Kidney (tissue), 14 donors: ENCODE measurements around the gene ATR. TPM values are rescaled to one million over a fixed set of nuclear protein-coding genes. Genes with fewer than 3 reads are reported as not detected.

Experiments used
- DNase-seq, 5 donors: peaks; one replicate each; pipeline ENCODE4 v3.0.0-alpha.2; 2013 to 2020
- FAIRE-seq: peaks from 2 replicates; lab custom pipeline; 2012; peaks lifted over from hg19 to GRCh38; lab: Jason Lieb, UNC
- H3K27ac ChIP-seq, 2 donors: one replicate each; pipeline ENCODE4 v1.7.0; 2013; ENCODE audit warnings: low read depth in 2 of 2, low read length in 2 of 2, inconsistent platforms in 1 of 2
- H3K27me3 ChIP-seq: one replicate; pipeline ENCODE4 v1.7.1; 2013; ENCODE audit warnings: low read length, inconsistent platforms; ENCODE audit not compliant: control insufficient read depth, insufficient read depth
- H3K36me3 ChIP-seq, 3 donors: one replicate each; pipeline versions ENCODE4 v1.7.0 to v1.7.1; 2013; ENCODE audit warnings: low read length in 3 of 3, control low read depth in 1 of 3, inconsistent platforms in 1 of 3; ENCODE audit not compliant: insufficient read depth in 3 of 3, control insufficient read depth in 2 of 3
- H3K4me1 ChIP-seq, 3 donors: one replicate each; pipeline versions ENCODE4 v1.7.0 to v1.7.1; 2013; ENCODE audit warnings: low read length in 3 of 3, inconsistent platforms in 1 of 3, low read depth in 1 of 3; ENCODE audit not compliant: control insufficient read depth in 2 of 3, insufficient read depth in 2 of 3
- H3K4me3 ChIP-seq, 3 donors: one replicate each; pipeline versions ENCODE4 v1.7.0 to v1.8.1; 2013; ENCODE audit warnings: low read length in 3 of 3, control low read depth in 1 of 3, inconsistent platforms in 1 of 3
- H3K9ac ChIP-seq, 3 donors: one replicate each; pipeline versions ENCODE4 v1.7.0 to v1.7.1; 2013; ENCODE audit warnings: low read length in 3 of 3, control low read depth in 1 of 3, inconsistent platforms in 1 of 3
- H3K9me3 ChIP-seq, 3 donors: one replicate each; pipeline versions ENCODE4 v1.7.0 to v1.7.1; 2013; ENCODE audit warnings: low read length in 3 of 3, control low read depth in 1 of 3, inconsistent platforms in 1 of 3; ENCODE audit not compliant: control insufficient read depth in 2 of 3, insufficient read depth in 1 of 3
- CTCF ChIP-seq: IDR thresholded peaks from 3 replicates; pipeline ENCODE4 v1.5.1; 2012; ENCODE audit warnings: mild to moderate bottlenecking, moderate library complexity, borderline replicate concordance; ENCODE audit not compliant: insufficient read depth; ENCODE audit errors: extremely low read depth
- intact Hi-C: fragments of 100-400 bp; cut with DNase I; formaldehyde crosslinking; loops from one replicate; pipeline ENCODE4 v1.11.1; 2022
- polyA plus RNA-seq: library from polyadenylated mRNA; stranded (reverse); fragments of 350-450 nt; fragmentation: Illumina TruSeq; extraction: RNeasy Lipid Tissue Mini Kit (QIAGEN cat#74804); gene quantifications from one replicate; pipeline ENCODE4 v1.2.3, GENCODE V29; 2014; ENCODE audit warnings: low read depth, low replicate concordance; ENCODE audit not compliant: insufficient read depth
- total RNA-seq: library from RNA; stranded (reverse); fragmentation: NEBNext Ultra II Directional; extraction: Animal tissue kit (Norgen Biotek cat#: 25700); gene quantifications from one replicate; pipeline ENCODE4 v1.2.1, GENCODE V29; 2021
- donor health status: control.
- donor health status: control.
- donor health status: control.
- donor health status: control.
- donor health status: control.
- donor health status: DM: yes; HTN: yes; CAD: no.
- donor health status: Normal renal cell carcinoma (clear cell type).

ATR gene
- total and polyA plus RNA-seq, 2 donors from 2014 or later, result 17.4 to 31.8 TPM

- Histone ChIP-seq H3K4me1 (no peaks in the 10 kb centered on the region), H3K9me3 (no peaks in the 10 kb centered on the region), H3K4me3 (no peak overlapping the region), H3K36me3 (no peaks in the 10 kb centered on the region), H3K27me3 (no peaks in the 10 kb centered on the region), H3K9ac (no peak overlapping the region), H3K27ac (no peak overlapping the region)
- no peak for DNase-seq
- intact Hi-C loops, result no loop called here
- TF ChIP-seq CTCF, result no peak
- FAIRE-seq, result no peak
Observed at GRCh38 chr3:142613491-142613890, 35.0 kb upstream of the ATR start.

- no peaks in the 10 kb centered on the region for H3K9me3 ChIP-seq
- DNase-seq, result no peak
- intact Hi-C loops, result no loop called here
- TF ChIP-seq CTCF, result no peak
- H3K4me3 ChIP-seq, result no peak overlapping the region
- H3K4me1 ChIP-seq, result no peaks in the 10 kb centered on the region
- no peak overlapping the region for H3K9ac ChIP-seq
- H3K27me3 ChIP-seq, result no peaks in the 10 kb centered on the region
- peak overlapping the region in 1 of 2 donors; percentile 7 for H3K27ac ChIP-seq
- H3K36me3 ChIP-seq, result no peaks in the 10 kb centered on the region
- no peak for FAIRE-seq
Observed at GRCh38 chr3:142611206-142611605, 32.7 kb upstream of the ATR start.

- intact Hi-C loops, result no loop called here
- no peaks in the 10 kb centered on the region for H3K36me3 ChIP-seq
- TF ChIP-seq CTCF, result no peak
- no peak overlapping the region for H3K27ac ChIP-seq
- H3K4me3 ChIP-seq, result no peak overlapping the region
- no peaks in the 10 kb centered on the region for H3K4me1 ChIP-seq
- no peak overlapping the region for H3K9ac ChIP-seq
- no peaks in the 10 kb centered on the region for H3K27me3 ChIP-seq
- DNase-seq (no peak), FAIRE-seq (no peak)
- no peaks in the 10 kb centered on the region for H3K9me3 ChIP-seq
Observed at GRCh38 chr3:142609136-142609535, 30.6 kb upstream of the ATR start.

GRCh38 chr3:142608631-142609030 lies 30.1 kb upstream of the ATR start:
- intact Hi-C loops, result no loop called here
- Histone ChIP-seq H3K36me3 (no peaks in the 10 kb centered on the region), H3K9ac (no peak overlapping the region), H3K4me1 (no peaks in the 10 kb centered on the region), H3K4me3 (no peak overlapping the region), H3K9me3 (no peaks in the 10 kb centered on the region), H3K27ac (no peak overlapping the region), H3K27me3 (no peaks in the 10 kb centered on the region)
- no peak for TF ChIP-seq CTCF
- FAIRE-seq (no peak), DNase-seq (no peak)
